ENCODE results near the gene RAD18. TPM values are rescaled to one million over a fixed set of nuclear protein-coding genes. Genes with fewer than 3 reads are reported as not detected.

RAD18 gene
- polyA plus RNA-seq, 10 donors = 3.4 to 7.9 (median 6.9) TPM

DNA sequence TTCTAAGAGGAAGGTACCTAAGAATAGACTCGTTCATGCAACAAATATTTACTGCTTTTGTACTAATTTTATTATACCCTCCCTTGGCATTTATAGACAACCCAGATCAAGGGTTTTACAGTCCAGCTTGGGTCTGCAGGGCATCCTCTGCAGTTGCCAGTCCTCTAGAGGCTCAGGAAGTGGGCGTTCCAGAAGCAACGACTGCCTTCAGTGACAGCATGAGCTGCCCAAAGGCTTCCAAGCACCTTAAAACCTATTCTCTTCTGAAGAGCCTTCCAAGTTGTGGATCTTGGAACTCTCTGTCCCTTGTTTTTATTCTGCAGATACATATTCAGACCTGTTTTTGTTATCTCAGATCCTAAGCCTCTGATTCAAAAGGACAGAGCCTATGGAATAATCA lies 95.6 kb downstream of the RAD18 start:
- no peak for DNase-seq

DNA sequence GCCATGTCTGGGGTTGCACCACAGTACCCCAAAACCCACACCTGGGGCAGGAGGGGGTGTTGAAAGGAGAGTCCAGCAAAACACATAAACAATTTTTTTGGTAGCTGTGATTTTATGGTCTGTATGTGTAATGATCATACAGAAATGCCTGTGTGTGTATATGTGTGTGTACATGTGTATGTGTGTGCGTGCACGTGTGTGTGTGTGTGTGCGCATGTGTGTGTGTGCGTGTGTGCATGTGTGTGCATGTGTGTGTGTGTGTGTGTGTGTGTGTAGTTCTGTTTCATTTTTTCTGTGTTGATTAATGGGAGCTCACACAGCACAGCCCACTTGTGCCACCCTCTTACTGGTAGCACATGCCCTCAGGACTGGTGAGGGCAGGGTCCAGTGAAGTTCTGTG lies 97.6 kb downstream of the RAD18 start:
- DNase-seq = no peak

DNA sequence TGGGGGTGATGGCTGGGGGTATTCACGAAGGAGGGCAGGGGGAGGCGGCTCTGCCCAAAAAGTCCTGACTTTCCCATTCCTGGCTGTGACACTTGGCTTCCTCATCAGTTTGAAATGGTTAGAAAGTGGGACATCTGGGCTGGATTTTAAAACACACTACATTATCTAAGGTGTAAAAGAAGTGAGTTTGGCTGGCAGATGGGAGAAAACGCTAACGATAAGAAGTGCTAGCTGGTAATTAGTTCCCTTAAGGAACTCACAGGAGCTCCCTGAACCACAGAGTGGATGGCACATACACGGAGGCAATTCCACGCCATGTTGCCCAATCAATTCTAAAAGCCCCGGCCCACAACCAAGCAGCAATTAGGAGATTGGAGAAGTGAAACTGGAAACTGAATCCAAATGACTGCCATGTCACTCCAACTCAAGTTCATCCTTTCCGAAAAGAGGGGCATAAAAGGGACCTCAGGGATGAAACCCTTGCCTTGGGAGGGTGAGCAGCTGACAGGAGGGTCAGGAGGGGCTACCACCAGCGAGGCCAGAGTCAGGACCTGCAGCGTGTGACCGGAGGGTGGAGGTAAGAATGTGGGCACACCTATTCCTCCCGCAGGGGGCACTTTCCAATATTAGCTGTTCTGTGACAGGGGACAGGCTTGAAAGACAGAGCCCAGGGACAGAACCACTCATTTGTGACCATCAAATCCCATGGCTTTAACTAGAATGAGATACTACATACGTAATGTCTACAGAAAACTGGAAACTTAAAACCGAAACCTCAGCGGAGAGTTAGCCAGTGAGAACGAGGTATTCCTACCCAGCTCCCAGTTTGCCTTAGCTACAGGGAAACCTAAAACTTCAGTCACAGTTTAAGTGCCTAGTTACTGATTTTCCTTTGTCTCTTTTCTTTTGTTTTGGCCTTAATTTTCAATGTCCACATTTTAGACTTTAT lies 98.6 kb downstream of the RAD18 start:
- DNase-seq = no peak

DNA sequence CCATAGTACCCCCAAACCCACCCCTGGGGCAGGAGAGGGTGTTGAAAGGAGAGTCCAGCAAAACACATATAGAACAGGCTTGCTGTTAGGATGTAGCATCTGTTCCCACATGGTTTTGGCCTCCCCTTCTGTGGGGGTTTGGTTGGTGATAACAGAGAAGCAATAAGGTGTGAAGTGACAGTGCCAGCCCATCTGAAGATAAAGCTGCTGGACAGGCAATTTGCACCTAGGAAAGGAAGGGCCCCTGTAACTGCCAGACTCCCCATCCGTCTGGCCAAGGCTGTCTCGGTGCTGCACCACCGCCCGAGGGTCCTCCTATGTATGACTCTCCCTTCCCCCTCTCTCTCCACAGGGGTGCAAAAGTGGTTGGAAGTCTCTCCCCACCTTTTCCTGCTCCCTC lies 99.4 kb downstream of the RAD18 start:
- DNase-seq = no peak

DNA sequence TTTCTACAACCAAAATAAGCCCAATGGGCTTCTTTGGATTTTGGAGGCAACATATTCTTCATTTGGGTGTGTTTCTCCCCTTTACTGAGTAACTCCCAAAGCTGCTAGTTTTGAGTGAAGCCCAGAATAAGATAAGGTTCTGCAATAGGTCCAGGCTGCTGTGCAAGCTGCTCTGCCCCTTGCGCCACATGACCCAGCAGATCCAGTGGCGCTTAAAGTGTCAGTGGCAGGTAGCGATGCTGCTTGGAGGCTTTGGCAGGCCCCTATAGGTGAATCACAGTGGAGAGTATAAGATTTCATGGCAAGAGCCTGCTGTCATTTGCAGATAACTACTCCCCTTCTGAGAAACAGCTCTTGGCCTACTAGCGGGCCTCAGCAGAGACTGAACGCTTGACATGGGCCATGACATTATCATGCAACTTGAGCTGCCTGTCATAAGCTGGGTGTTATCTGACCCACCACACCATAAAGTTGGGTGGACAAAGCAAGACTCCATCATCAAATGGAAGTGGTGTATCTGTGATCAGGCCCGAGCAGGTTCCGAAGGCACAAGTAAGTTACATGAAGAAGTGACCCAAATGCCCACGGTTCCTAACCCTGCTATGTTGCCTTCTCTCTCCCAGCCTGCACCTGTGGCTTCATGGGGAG lies 105.4 kb downstream of the RAD18 start:
- DNase-seq = no peak

DNA sequence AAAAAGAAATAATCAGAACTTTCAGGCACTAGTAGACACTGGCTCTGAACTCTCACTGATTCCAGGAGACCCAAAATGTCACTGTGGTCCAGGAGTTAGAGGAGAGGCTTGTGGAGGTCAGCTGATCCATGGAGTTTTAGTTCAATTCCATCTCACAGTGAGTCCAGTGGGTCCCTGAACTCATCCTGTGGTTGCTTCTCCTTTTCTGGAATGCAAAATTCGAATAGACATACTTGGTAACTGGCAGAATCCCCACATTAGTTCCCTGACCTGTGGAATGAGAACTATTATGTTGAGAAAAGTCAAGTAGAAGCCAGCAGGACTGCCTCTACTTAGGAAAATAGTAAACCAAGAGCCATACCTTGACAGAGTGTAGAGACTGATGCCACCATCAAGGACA lies 106.6 kb downstream of the RAD18 start:
- no peak for DNase-seq

DNA sequence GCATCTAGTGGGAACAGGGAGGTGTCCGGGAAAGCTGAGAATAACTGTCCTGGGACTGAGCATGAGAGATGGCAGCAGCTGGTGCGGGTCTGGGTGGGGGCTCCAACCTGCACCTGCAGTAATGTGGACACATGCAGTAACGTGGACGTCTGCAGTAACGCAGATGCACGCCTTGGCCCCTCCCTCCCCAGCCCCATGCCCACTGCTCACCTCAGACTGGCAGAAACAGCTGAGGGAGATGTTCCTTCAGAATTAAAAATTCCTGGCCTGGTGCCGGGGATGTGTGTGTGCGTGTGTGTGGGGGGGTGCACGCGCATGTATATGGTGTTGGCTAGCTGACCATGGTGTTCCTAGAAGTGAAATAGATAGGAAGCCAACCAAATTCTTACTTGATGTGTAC lies 107.2 kb downstream of the RAD18 start:
- DNase-seq = peak; percentile 69 to 78 (median 74)

DNA sequence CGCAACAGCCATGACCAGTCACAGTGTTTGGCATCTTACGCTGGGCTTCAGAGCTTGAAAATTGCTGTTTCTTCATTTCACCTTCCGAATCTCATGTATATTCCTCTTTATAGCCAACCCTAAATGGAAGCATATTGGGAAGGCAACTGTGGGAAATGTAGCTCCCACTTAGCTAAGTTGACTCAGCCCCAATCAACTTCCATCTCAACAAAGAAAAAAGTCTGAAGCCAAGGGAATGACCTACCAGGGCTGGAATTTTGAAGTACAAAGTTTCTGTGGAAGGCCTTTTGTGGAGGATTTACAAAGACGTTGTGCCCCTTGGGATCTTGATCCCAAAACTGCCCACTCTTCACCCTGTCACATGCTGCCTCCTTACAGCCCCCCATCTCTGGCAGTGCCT lies 108.6 kb downstream of the RAD18 start:
- no peak for DNase-seq

DNA sequence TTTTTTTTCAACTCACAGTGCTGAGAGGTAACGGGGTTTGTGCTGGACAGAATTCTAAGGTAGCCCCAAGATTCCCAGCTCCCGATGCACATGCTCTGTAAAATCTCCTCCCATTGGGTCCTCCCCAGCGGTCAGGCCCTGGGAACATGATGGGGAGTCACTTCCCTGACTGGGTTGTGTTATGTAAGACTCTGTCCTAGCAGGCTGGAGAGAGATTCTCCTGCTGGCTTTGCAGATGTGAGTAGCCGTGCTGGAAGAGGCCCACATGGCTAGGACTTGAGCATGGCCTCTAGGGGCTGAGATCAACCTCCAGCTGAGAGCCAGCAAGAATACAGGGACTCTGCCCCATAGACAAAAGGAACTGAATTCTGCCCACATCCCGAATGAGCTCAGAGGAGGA lies 110.2 kb downstream of the RAD18 start:
- DNase-seq = no peak

DNA sequence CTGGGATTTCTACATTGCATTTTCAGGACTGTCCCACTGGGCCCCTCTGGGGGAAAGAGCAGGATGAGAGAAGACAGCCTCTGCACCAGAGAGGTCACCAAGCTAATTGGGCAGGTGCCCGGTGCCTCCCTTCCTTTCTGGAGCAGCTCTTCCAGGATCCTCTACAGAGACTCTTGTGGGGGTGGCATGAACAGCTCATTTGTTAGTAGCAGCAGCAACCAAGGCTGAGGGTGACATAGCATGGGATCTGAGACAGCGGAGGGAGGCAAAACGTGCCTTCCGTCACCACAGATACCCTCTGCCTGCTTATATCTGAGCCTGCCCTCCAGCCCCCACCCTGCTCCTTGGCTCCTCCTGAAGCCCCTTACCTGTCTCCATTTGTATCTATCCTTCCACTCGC lies 110.8 kb downstream of the RAD18 start:
- no peak for DNase-seq

DNA sequence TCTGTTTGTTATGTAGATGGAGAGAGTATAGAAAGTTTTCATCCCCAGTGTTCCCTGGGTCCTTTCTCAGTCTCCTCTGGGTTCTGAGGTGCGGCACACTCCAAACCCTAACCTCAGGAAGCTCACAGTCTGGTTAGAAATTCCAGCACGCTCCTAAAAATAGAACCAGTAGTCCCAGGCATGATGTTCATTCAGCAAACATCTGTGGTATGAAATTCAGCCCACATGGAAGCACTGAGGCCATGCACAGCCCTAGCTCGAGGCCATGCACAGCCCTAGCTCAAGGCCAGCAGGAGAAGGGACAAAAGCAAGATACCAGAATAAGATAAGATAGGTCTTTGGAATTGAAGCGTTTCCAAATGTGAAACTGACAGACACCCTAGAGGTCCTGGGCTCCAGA lies 111.6 kb downstream of the RAD18 start:
- peak in 1 of 3 donors; percentile 84 for DNase-seq

DNA sequence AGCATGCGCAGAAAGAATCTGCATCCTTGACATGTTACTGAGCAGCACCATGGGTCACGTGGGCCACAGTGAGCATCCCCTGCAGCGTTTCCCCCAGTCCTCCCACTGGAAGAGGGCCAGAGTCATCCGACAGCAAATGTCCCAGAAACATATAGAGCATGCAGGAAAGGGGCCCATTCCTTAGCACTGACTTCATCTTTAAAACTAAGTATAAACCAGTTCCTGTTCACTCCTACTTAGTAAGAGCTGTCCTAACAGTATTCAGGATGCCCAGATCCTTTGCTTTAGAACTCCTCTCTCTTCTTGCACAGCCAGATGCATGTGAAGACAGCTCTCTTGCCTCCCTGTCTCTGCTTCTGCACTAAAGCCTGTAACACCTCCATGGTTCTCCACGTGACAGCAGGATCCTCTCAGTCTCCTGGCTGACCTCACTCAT lies 114.6 kb downstream of the RAD18 start:
- DNase-seq = peak in 2 of 3 donors; percentile 39 to 92

DNA sequence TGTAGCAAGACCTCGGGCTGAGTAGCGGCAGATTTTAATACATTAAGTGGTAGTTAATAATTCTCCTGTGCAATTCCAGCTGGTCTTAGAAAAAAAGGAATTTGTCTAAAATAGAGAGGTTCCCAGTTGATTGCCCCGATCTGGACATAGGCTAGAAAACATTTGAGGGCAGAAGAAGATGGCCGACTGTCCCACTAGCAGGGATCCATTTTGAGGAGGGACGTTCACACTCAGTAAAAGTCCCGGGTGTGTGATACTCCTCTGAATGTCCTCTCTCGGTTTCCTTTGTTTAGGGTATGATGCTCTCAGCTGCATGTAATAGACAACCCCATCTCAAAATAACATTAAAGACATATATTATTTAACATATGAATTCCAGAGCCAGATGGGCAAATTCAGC lies 116.0 kb downstream of the RAD18 start:
- DNase-seq = no peak

DNA sequence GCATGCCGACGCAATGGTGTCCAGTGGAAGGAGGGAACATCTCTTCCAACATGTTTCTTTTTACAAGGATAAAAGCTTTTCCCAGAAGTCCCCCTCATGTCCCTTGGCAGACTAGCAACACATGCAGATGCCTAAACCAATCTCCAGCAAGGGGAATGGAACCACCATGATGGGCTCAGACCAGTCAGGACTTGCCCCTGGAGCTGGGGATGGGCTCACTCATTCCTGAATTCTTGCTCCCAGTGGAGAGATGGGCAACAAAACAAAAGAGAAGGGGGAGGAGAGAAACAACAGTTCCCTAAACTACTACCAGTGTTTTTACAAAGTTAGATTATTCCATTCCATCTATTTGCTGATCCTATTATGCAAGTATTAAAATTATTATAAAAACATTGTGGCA lies 117.1 kb downstream of the RAD18 start:
- no peak for DNase-seq

DNA sequence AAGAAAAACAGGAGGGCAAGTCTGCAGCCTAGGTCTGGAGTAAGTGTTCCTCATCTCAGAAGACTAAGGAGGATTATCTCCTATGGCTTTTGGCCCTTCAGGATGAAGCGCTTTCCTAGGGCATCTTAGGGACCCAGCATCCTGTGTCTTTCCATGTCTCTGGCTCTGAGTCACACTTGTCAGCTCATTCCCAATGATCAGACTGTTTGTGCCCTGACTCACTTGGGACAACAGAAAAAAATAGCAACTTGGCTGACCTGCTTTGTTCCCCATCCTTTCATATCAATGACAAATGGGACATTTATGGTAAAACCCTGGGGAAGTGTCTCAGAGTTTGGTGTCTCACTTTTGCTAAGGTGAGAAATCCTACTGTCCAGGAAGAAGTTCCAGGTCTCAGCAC lies 117.6 kb downstream of the RAD18 start:
- DNase-seq = peak in 1 of 3 donors; percentile 68

DNA sequence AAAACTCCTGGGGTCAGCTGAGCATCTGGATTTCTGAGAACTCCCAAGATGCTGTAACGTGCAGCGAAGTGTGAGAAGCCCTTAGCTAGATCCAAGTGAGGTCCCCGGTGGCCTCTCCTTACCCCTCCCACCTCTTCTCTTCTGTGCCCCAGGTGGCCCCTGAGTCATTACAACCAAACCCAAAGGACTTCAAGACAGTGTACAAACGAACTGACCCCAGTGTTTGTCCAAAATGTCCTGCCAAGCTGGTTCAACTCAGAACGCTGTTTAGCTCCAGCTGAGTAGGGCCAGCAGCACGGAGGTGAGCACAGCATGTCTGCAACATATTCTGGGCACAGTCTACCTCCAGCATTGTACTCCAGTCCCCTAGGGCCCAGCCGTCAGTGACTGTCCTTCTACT lies 119.9 kb downstream of the RAD18 start:
- no peak for DNase-seq

DNA sequence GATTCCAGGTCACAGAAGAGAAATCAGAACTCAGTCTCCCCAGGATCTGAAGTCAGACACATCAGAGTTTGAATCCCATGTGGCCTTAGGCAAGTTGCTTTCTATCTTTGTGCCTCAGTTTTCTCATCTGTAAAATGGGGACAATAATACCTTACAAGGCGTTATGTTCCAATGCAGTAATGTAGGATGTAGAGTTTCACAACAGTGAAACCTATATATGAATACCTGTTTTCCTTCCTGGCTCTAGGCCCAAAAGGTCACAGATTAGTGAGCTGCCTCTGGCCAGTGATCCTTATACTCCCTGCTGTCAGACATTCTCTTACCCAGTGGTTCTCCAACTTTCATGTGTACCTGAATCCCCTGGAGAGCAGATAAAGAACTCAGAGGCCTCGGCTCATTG lies 121.0 kb downstream of the RAD18 start:
- DNase-seq = no peak

DNA sequence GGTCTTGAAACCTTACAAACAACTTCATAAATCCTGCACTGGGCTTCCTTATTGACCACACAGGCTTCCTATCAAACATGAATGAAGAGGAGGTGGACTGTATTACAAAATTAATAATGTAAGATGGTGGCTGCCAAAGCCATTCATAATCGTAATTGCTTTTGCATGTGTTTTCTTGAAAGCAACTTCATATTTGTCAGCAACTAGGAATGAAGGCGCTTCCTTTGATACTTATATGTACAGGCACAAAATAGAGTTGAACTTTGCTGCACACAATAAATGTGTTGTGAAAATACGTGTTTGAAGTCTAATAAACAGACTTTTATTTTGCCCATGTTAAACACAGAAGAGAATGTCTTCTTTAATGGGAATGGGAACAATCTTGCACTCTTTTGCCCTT lies 121.8 kb downstream of the RAD18 start:
- no peak for DNase-seq

DNA sequence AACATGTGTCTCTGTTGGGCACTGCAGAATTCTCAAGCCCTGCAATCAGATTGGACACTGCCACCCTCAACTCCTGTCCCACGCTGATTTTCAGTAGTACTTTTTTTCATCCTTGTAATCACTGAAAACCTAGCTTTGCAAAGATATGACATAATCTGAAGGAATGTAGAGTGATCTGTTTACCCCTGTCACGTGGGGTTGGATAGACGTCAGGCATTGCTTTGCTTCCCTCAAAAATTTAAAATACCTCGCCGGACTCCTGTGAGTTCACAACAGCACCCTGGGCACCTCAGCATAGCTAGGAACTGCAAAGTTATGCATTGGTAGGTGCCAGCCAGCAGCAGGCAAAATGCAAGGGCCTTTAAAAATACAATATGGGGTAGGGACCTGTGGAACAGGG lies 122.7 kb downstream of the RAD18 start:
- peak in 1 of 3 donors; percentile 51 for DNase-seq

DNA sequence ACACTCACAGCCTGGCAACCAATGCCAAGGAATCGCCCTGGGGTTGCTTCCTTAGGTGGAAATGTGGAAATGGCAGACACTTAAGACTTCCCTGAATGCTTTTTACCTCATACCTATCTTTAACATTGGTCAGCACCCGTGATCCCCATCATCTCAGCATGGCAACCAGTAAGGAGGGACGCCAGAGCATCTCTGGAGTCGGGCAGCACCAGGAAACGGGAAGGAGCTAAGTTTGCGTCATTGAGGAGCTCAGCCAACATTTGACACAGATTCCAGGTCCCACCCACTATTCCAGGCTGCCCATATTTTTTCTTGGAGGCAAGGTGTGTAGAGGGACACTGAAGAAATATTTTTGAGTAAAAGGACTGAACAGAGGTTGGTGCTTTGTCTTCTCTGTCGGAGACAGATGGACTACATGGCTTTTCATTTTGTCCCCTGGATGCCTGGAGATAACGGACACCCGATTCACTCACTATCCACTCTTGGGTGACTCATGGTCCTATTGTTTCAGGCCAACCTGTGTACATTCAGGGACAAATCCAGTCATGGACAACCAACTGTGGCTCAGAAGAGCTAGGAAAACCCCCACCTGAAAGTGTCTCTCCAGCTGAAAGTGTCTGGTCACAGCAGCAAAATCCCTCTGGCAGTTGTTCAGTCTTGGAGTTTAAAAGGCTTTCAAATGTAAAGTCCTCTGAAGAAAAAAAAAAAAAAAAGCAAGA lies 123.5 kb downstream of the RAD18 start:
- no peak for DNase-seq

DNA sequence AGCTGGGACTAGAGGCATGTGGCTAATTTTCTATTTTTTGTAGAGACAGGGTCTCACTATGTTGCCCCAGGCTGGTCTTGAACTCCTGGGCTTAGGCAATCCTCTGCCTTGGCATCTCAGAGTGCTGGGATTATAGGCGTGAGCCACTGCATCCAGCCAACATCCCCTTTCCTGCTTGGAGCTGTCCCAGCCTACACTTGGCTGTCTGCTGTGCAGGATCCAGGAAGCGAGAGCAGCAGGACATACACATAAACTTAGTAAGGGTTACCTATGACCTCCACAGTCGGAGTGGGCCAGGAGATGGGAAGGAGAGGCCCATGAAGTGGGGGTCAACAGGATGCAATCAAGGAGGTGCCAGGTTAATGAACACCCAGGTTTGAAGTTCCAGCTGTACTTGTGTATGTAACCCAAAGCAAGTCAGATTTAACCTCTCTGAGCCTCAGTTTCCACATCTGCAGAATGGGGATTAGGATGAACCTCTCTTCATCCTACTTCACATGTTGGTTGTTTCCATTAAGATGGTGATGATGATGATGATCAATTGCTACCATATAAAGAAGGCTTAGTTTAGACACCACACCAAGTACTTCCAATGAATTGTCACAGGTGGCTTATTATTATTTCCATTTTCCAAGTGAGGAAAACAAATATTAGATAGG lies 124.4 kb downstream of the RAD18 start:
- no peak for DNase-seq

DNA sequence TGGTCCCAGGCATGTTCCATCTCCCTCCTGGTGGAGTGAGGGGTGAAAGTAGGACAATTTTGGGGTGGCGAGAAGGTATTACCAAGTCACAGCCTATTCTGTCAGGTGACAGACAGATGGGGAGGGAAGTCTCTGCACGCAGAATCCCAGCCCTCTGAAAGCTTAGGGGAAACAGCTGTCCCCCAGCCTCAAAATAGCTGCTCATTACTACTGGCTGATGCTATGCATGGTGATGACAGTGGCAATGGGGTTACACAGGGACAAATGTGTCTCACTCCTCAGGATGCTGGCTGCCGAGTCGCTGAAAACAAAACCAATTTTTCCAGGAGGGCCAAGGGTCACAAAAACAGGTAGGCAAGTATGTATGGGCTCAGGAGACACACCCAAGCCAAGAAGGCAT lies 125.0 kb downstream of the RAD18 start:
- DNase-seq = peak in 2 of 3 donors; percentile 14 to 16

Data from muscle of back (tissue), 11 donors.